NCI-H2081 (cell line): Measurements from ENCODE around the gene CDC20.
A peak's percentile ranks its signal among the peaks of the same experiment; 100 is the strongest.

Source experiments
- DNase-seq, 2 experiments: peaks; one replicate each; lab custom pipeline; 2025; lab: John Stamatoyannopoulos, UW

The CDC20 gene

GRCh38 chr1:43358746-43359693, at the start of gene CDC20:
TSS of gene CDC20 (plus strand) at chr1:43358981. CDS start at chr1:43359216, 235 bp downstream.
- peak; percentile 100 for DNase-seq

- no peak for DNase-seq
Measured at GRCh38 chr1:43309405-43310025, 49.3 kb upstream of the CDC20 start.

GRCh38 chr1:43311521-43311920, 47.3 kb upstream of the CDC20 start:
- DNase-seq, result no peak

- no peak for DNase-seq
Measured at GRCh38 chr1:43312212-43312623, 46.6 kb upstream of the CDC20 start.

- DNase-seq, result no peak
Measured at GRCh38 chr1:43312663-43313515, 45.9 kb upstream of the CDC20 start.

- DNase-seq, result no peak
Measured at GRCh38 chr1:43313771-43314170, 45.0 kb upstream of the CDC20 start.

- no peak for DNase-seq
Measured at GRCh38 chr1:43314233-43314632, 44.5 kb upstream of the CDC20 start.

- no peak for DNase-seq
Measured at GRCh38 chr1:43315481-43315880, 43.3 kb upstream of the CDC20 start.

GRCh38 chr1:43315963-43316737, 42.6 kb upstream of the CDC20 start:
- DNase-seq, result no peak

GRCh38 chr1:43316738-43317520, 41.9 kb upstream of the CDC20 start:
- no peak for DNase-seq

- DNase-seq, result no peak
Measured at GRCh38 chr1:43317817-43318471, 40.8 kb upstream of the CDC20 start.

- no peak for DNase-seq
Measured at GRCh38 chr1:43318831-43319230, 40.0 kb upstream of the CDC20 start.

- no peak for DNase-seq
Measured at GRCh38 chr1:43319288-43319687, 39.5 kb upstream of the CDC20 start.

GRCh38 chr1:43319766-43320165, 39.0 kb upstream of the CDC20 start:
- no peak for DNase-seq

GRCh38 chr1:43321331-43321891, 37.4 kb upstream of the CDC20 start:
- no peak for DNase-seq

- DNase-seq, result no peak
Measured at GRCh38 chr1:43322506-43322905, 36.3 kb upstream of the CDC20 start.

GRCh38 chr1:43324810-43325209, 34.0 kb upstream of the CDC20 start:
- DNase-seq, result no peak

- no peak for DNase-seq
Measured at GRCh38 chr1:43325381-43325780, 33.4 kb upstream of the CDC20 start.

- DNase-seq, result no peak
Measured at GRCh38 chr1:43327549-43328292, 31.1 kb upstream of the CDC20 start.
